Osteocyte (in vitro differentiated cells): ENCODE data around the gene CFAP97D1. TPM values are rescaled to one million over a fixed set of nuclear protein-coding genes. Genes with fewer than 3 reads are reported as not detected.
A peak's percentile ranks its signal among the peaks of the same experiment; 100 is the strongest.

Source experiments
- DNase-seq: peaks from one replicate; pipeline ENCODE4 v3.0.0; 2021; ENCODE audit warnings: mixed read lengths; ENCODE audit not compliant: unreplicated experiment; ENCODE audit errors: extremely low spot score
- H3K27ac Mint-ChIP-seq: one replicate; pipeline ENCODE4 v1.8.0; 2021; ENCODE audit warnings: mild to moderate bottlenecking, mixed read lengths; ENCODE audit not compliant: unreplicated experiment
- H3K27me3 Mint-ChIP-seq: one replicate; pipeline ENCODE4 v1.8.0; 2021; ENCODE audit warnings: mixed read lengths; ENCODE audit not compliant: unreplicated experiment
- H3K36me3 Mint-ChIP-seq: one replicate; pipeline ENCODE4 v1.8.0; 2021; ENCODE audit warnings: mixed read lengths; ENCODE audit not compliant: unreplicated experiment
- H3K4me1 Mint-ChIP-seq: one replicate; pipeline ENCODE4 v1.8.0; 2021; ENCODE audit warnings: mixed read lengths; ENCODE audit not compliant: unreplicated experiment
- H3K4me3 Mint-ChIP-seq: one replicate; pipeline ENCODE4 v1.8.0; 2021; ENCODE audit warnings: mild to moderate bottlenecking, moderate library complexity, mixed read lengths; ENCODE audit not compliant: unreplicated experiment
- H3K9me3 Mint-ChIP-seq: one replicate; pipeline ENCODE4 v1.8.0; 2021; ENCODE audit warnings: mixed read lengths; ENCODE audit not compliant: unreplicated experiment
- total RNA-seq: library from RNA; stranded (reverse); gene quantifications from 2 replicates; pipeline ENCODE4 v1.2.1, GENCODE V29; 2021
- TF ChIP-seq, protein P1 (sequence below): fragments of 200-600 bp; sonication (generic); IDR thresholded peaks from 2 replicates; pipeline ENCODE4 v1.5.0; 2021; ENCODE audit warnings: antibody characterized with exemption, mild to moderate bottlenecking, moderate library complexity

CFAP97D1 gene
- total RNA-seq, 1 donor from 2014 or later: not detected

DNA sequence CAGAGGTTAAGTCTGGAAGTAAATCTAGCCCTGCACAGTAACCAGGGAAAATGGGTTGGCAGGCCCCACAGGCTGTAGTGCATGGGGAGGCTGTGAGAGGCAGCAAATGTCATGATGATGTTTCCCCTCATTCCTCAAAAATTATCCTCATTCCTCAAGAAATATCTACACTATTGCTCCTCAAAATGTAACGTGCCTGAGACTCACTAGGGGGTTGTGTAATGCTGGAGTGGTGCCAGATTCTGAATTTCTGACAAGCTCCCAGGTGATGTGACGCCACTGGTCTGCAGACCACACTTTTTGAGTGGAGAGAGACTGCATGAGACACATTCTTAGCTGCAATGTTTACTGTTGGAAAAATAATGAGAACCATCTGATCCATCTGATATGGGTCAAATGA, 53.9 kb downstream of the CFAP97D1 start:
- peaks cover 15% of the 10 kb centered on the region for H3K27me3 Mint-ChIP-seq
- TF ChIP-seq, protein P1, sequence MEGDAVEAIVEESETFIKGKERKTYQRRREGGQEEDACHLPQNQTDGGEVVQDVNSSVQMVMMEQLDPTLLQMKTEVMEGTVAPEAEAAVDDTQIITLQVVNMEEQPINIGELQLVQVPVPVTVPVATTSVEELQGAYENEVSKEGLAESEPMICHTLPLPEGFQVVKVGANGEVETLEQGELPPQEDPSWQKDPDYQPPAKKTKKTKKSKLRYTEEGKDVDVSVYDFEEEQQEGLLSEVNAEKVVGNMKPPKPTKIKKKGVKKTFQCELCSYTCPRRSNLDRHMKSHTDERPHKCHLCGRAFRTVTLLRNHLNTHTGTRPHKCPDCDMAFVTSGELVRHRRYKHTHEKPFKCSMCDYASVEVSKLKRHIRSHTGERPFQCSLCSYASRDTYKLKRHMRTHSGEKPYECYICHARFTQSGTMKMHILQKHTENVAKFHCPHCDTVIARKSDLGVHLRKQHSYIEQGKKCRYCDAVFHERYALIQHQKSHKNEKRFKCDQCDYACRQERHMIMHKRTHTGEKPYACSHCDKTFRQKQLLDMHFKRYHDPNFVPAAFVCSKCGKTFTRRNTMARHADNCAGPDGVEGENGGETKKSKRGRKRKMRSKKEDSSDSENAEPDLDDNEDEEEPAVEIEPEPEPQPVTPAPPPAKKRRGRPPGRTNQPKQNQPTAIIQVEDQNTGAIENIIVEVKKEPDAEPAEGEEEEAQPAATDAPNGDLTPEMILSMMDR: no peak
- DNase-seq: no peak
- peaks cover 6% of the 10 kb centered on the region for H3K36me3 Mint-ChIP-seq
- peaks cover 17% of the 10 kb centered on the region for H3K4me1 Mint-ChIP-seq
- H3K9me3 Mint-ChIP-seq: no peaks in the 10 kb centered on the region
- H3K27ac Mint-ChIP-seq: no peak overlapping the region
- peak overlapping the region; percentile 76 for H3K4me3 Mint-ChIP-seq

Other genes starting within 250 kb of the CFAP97D1 start
- 5.9 and 6.5 TPM in 2 replicates for gene ETV4, start 234.1 kb upstream of the CFAP97D1 start, total RNA-seq
- not detected in 2 replicates for gene MEOX1, start 118.5 kb upstream of the CFAP97D1 start, total RNA-seq
- gene SOST, start 21.6 kb upstream of the CFAP97D1 start, total RNA-seq: not detected in 2 replicates
- 36.4 and 37.0 TPM in 2 replicates for gene DUSP3, start 1.5 kb upstream of the CFAP97D1 start, total RNA-seq
- gene MPP3, start 52.7 kb downstream of the CFAP97D1 start, total RNA-seq: 5.9 and 6.1 TPM in 2 replicates
- gene CD300LG, start 66.7 kb downstream of the CFAP97D1 start, total RNA-seq: not detected in 2 replicates
- gene MPP2, start 127.1 kb downstream of the CFAP97D1 start, total RNA-seq: 3.5 and 4.4 TPM in 2 replicates
- not detected in 2 replicates for gene PPY, start 162.0 kb downstream of the CFAP97D1 start, total RNA-seq
- gene PYY, start 173.5 kb downstream of the CFAP97D1 start, total RNA-seq: not detected in 2 replicates
- 0.29 and 0.78 TPM in 2 replicates for gene NAGS, start 224.2 kb downstream of the CFAP97D1 start, total RNA-seq
- 21.7 and 23.6 TPM in 2 replicates for gene TMEM101, start 234.5 kb downstream of the CFAP97D1 start, total RNA-seq